ENCODE data around the gene ZER1.
A peak's percentile ranks its signal among the peaks of the same experiment; 100 is the strongest.

Gene ZER1

GRCh38 chr9:128689820-128690683 lies 81.7 kb downstream of the ZER1 start:
- DNase-seq (ENCODE audit: low read depth) = no peak

GRCh38 chr9:128689293-128689774 lies 82.4 kb downstream of the ZER1 start:
- no peak for DNase-seq (ENCODE audit: low read depth)

GRCh38 chr9:128688501-128689292 lies 83.0 kb downstream of the ZER1 start, which contains the start of gene SET:
Gene SET, plus strand, starts transcription at chr9:128689222. Its CDS starts 361 bp downstream, at chr9:128689583.
- peak; percentile 96 for DNase-seq (ENCODE audit: low read depth)

- no peak for DNase-seq (ENCODE audit: low read depth)
Measured at GRCh38 chr9:128687453-128687852, 84.3 kb downstream of the ZER1 start.

- no peak for DNase-seq (ENCODE audit: low read depth)
Measured at GRCh38 chr9:128685636-128686489, 85.9 kb downstream of the ZER1 start.

- DNase-seq (ENCODE audit: low read depth) = peak; percentile 72
Measured at GRCh38 chr9:128684325-128685199, 87.2 kb downstream of the ZER1 start.

- DNase-seq (ENCODE audit: low read depth) = no peak
Measured at GRCh38 chr9:128684065-128684324, 87.7 kb downstream of the ZER1 start.

GRCh38 chr9:128683340-128684064 lies 88.2 kb downstream of the ZER1 start:
- DNase-seq (ENCODE audit: low read depth) = no peak

Data from activated T-cell treated with anti-CD3 and anti-CD28 coated beads for 48 hours (primary cell).